HepG2 (cell line): ENCODE results near the gene FAM53B. TPM values are rescaled to one million over a fixed set of nuclear protein-coding genes. Genes with fewer than 3 reads are reported as not detected.

Experiments used
- ATAC-seq: fragments of 200-7000 bp; cut with Tn5 transposase; 3 replicates; pipeline ENCODE4 v1.9.1; 2020; ENCODE audit warnings: mild to moderate bottlenecking, moderate library complexity
- BruUV-seq: library from RNA; stranded (reverse); fragments of 400-500 nt; replicated peaks from 2 replicates; lab custom pipeline; 2021; lab: Mats Ljungman, UMichigan
- CTCF ChIA-PET: fragments of 300-600 bp; formaldehyde crosslinking; extraction: SDS; loops from one replicate; lab custom pipeline; 2021; ENCODE audit warnings: low total read pairs, inconsistent platforms, low intra/inter-chr PET ratio; lab: Yijun Ruan, JAX
- POLR2A ChIA-PET: fragments of 350-600 bp; sonication (Branson Sonifier 250); formaldehyde crosslinking; loops from one replicate; lab custom pipeline; 2020; ENCODE audit warnings: antibody characterized with exemption, inconsistent platforms; lab: Yijun Ruan, JAX
- DNase-seq: peaks from one replicate; pipeline ENCODE4 v3.0.0-alpha.2; 2015; ENCODE audit warnings: low spot score
- FAIRE-seq: peaks from 3 replicates; lab custom pipeline; 2011; peaks lifted over from hg19 to GRCh38; lab: Jason Lieb, UNC
- H2AFZ ChIP-seq: one replicate; pipeline ENCODE4 v1.6.1; 2011; ENCODE audit warnings: low read length, inconsistent platforms
- H3K27ac ChIP-seq: fragments of 300-600 bp; 3 replicates; pipeline ENCODE4 v1.8.0; 2011; ENCODE audit warnings: mixed run types, mild to moderate bottlenecking, mixed read lengths, low read length, inconsistent platforms; ENCODE audit not compliant: insufficient read depth; ENCODE audit errors: extremely low read length
- H3K27me3 ChIP-seq, 2 experiments: fragments of 200-600 bp in 1 of 2; 2 replicates in 1 of 2; 3 replicates in 1 of 2; pipeline versions ENCODE4 v1.6.0 to v1.8.0; 2011; ENCODE audit warnings: low read length in 2 of 2, mild to moderate bottlenecking in 2 of 2, moderate library complexity in 2 of 2, inconsistent platforms in 1 of 2; ENCODE audit not compliant: insufficient read depth in 2 of 2, control insufficient read depth in 1 of 2
- H3K36me3 ChIP-seq, 2 experiments: fragments of 200-600 bp in 1 of 2; replicated peaks in 1 of 2; 2 replicates in 1 of 2; 3 replicates in 1 of 2; pipeline versions ENCODE4 v1.5.1 to v1.8.0; 2011; ENCODE audit warnings: low read length in 2 of 2, inconsistent platforms in 1 of 2; ENCODE audit not compliant: insufficient read depth in 2 of 2, control insufficient read depth in 1 of 2
- H3K4me1 ChIP-seq: 2 replicates; pipeline ENCODE4 v1.5.1; 2012; ENCODE audit warnings: low read length, inconsistent platforms; ENCODE audit not compliant: insufficient read depth
- H3K4me2 ChIP-seq: 2 replicates; pipeline ENCODE4 v1.6.0; 2011; ENCODE audit warnings: low read depth, low read length, inconsistent platforms
- H3K4me3 ChIP-seq, 3 experiments: fragments of 200-600 bp in 1 of 3; sonication (generic), shearing (Covaris generic) in 1 of 3; replicated peaks in 1 of 3; 2 replicates each; pipeline ENCODE4 v1.5.1; 2011 to 2016; ENCODE audit warnings: low read length in 3 of 3, inconsistent platforms in 2 of 3, low read depth in 2 of 3, mild to moderate bottlenecking in 2 of 3, control low read depth in 1 of 3, mixed read lengths in 1 of 3; ENCODE audit not compliant: insufficient read depth in 1 of 3
- H3K79me2 ChIP-seq: one replicate; pipeline ENCODE4 v1.6.1; 2011; ENCODE audit warnings: low read length, inconsistent platforms; ENCODE audit not compliant: insufficient read depth
- H3K9ac ChIP-seq: 2 replicates; pipeline ENCODE4 v1.6.0; 2011; ENCODE audit warnings: mild to moderate bottlenecking, low read depth, low read length, inconsistent platforms; ENCODE audit not compliant: insufficient read depth
- H3K9me3 ChIP-seq: 2 replicates; pipeline ENCODE4 v1.5.1; 2012; ENCODE audit warnings: mild to moderate bottlenecking, low read length
- H4K20me1 ChIP-seq: 2 replicates; pipeline ENCODE4 v1.6.0; 2011; ENCODE audit warnings: inconsistent platforms, mild to moderate bottlenecking, low read length, moderate library complexity; ENCODE audit not compliant: insufficient read depth
- BATF2 ChIP-seq: sonication (generic); formaldehyde crosslinking; IDR thresholded peaks from 2 replicates; pipeline ENCODE4 v1.8.0; 2022; ENCODE audit warnings: mild to moderate bottlenecking, missing genetic modification reagents, moderate library complexity
- CAMTA2 ChIP-seq: sonication (generic); formaldehyde crosslinking; IDR thresholded peaks from 2 replicates; pipeline ENCODE4 v1.4.0; 2020; ENCODE audit warnings: mild to moderate bottlenecking, missing genetic modification reagents, borderline replicate concordance
- CCAR2 ChIP-seq: fragments of 200-400 bp; formaldehyde crosslinking; optimal IDR thresholded peaks from 2 replicates; pipeline ENCODE3; 2018; ENCODE audit warnings: low read depth, mild to moderate bottlenecking, low read length, moderate library complexity
- HOMEZ ChIP-seq: IDR thresholded peaks from 2 replicates; pipeline ENCODE4 v1.6.1; 2016; ENCODE audit warnings: low read depth
- KLF15 ChIP-seq: sonication (generic); formaldehyde crosslinking; IDR thresholded peaks from 2 replicates; pipeline ENCODE4 v1.8.1; 2023; ENCODE audit warnings: borderline replicate concordance, mild to moderate bottlenecking, inconsistent platforms, missing genetic modification reagents, mixed read lengths
- KLF16 ChIP-seq, 2 experiments: sonication (generic) in 1 of 2; formaldehyde crosslinking in 1 of 2; IDR thresholded peaks; 2 replicates each; pipeline versions ENCODE4 v1.6.1 to v1.8.0; 2016 to 2023; ENCODE audit warnings: missing genetic modification reagents in 2 of 2, missing compliant biosample characterization in 1 of 2
- MXD3 ChIP-seq: IDR thresholded peaks from 2 replicates; pipeline ENCODE4 v1.6.1; 2016; ENCODE audit warnings: mild to moderate bottlenecking, missing biosample characterization, missing genetic modification reagents
- PRDM15 ChIP-seq: sonication (generic); formaldehyde crosslinking; IDR thresholded peaks from 2 replicates; pipeline ENCODE4 v1.4.0; 2020; ENCODE audit warnings: missing genetic modification reagents
- SKIL ChIP-seq: sonication (generic); formaldehyde crosslinking; IDR thresholded peaks from 2 replicates; pipeline ENCODE4 v1.8.0; 2022; ENCODE audit warnings: missing genetic modification reagents, mild to moderate bottlenecking, moderate library complexity, borderline replicate concordance
- SNAPC5 ChIP-seq: sonication (generic); formaldehyde crosslinking; IDR thresholded peaks from 2 replicates; pipeline ENCODE4 v1.8.1; 2023; ENCODE audit warnings: mild to moderate bottlenecking, missing genetic modification reagents, borderline replicate concordance
- ZNF564 ChIP-seq: sonication (generic); formaldehyde crosslinking; IDR thresholded peaks from 2 replicates; pipeline ENCODE4 v1.8.1; 2023; ENCODE audit warnings: mild to moderate bottlenecking, missing genetic modification reagents
- ZNF7 ChIP-seq: IDR thresholded peaks from 2 replicates; pipeline ENCODE4 v1.6.1; 2016; ENCODE audit warnings: missing biosample characterization, missing genetic modification reagents
- WGBS: methylation state at CpG from one replicate; pipeline ENCODE4 v1.1.6; 2017; ENCODE audit warnings: low lambda C conversion rate; 5-methylcytosine and 5-hydroxymethylcytosine counted together
- in situ Hi-C: cut with HindIII; loops from 2 replicates; pipeline ENCODE4 v1.10.0; 2017; ENCODE audit warnings: low pct_unique_long_range_greater_than_20kb; ENCODE audit not compliant: extremely low pct_ligation_motif_present
- intact Hi-C: fragments of 100-400 bp; cut with micrococcal nuclease; formaldehyde crosslinking; loops from one replicate; pipeline ENCODE4 v1.10.0; 2022; ENCODE audit not compliant: unreplicated experiment
- polyA plus RNA-seq, 8 experiments: library from polyadenylated mRNA; depleted of rRNA in 3 of 8; stranded (reverse) in 7 of 8; unstranded in 1 of 8; fragments of >200 nt; fragmentation: Illumina TruSeq in 4 of 8; extraction: Trizol in 4 of 8; gene quantifications; 2 replicates each; pipeline versions ENCODE4 v1.2.1 to v1.2.3, GENCODE V29; 2011 to 2016; ENCODE audit warnings: low read depth in 4 of 8, missing spikeins in 1 of 8, mixed read lengths in 1 of 8; ENCODE audit not compliant: insufficient read depth in 1 of 8
- total RNA-seq, 5 experiments: library from RNA; depleted of rRNA; stranded (reverse); fragments of >200 nt; fragmentation: Illumina TruSeq; extraction: Trizol; gene quantifications; 2 replicates each; pipeline ENCODE4 v1.2.3, GENCODE V29; 2016; ENCODE audit warnings: low read depth in 1 of 5

The FAM53B gene
- total and polyA plus RNA-seq, 2 of the 13 experiments (the other 11 are each of a cell fraction or from before 2014, with no cell fraction given): 6.4 to 19.3 TPM

- no peak for TF ChIP-seq PRDM15 (CRISPR knock-in tag)
- TF ChIP-seq CCAR2: no peak
- TF ChIP-seq ZNF564 (CRISPR knock-in tag): no peak
Observed at GRCh38 chr10:124655191-124656112, 88.7 kb downstream of the FAM53B start (continued).

- Histone ChIP-seq H3K79me2 (no peaks in the 10 kb centered on the region), H3K4me3 (no peak overlapping the region), H3K9ac (no peak overlapping the region), H3K4me1 (peaks cover 29% of the 10 kb centered on the region), H2AFZ (no peak overlapping the region), H3K27me3 (no peaks in the 10 kb centered on the region), H3K27ac (no peak overlapping the region), H3K36me3 (peaks cover 0 to 5% of the 10 kb centered on the region in 2 experiments; a peak in 2 of 5 replicates), H3K9me3 (no peaks in the 10 kb centered on the region), H4K20me1 (no peaks in the 10 kb centered on the region), H3K4me2 (no peak overlapping the region)
- WGBS: 84% methylated on average over 5 of the region's 7 CpGs
- in situ Hi-C loops (no loop called here), intact Hi-C loops (no loop called here)
- DNase-seq (no peak), FAIRE-seq (no peak), ATAC-seq (no peak)
- POLR2A ChIA-PET: no interaction called here
- CTCF ChIA-PET: no interaction called here
- BruUV-seq: no TSS peak
- no peak for TF ChIP-seq SNAPC5 (CRISPR knock-in tag)
- TF ChIP-seq HOMEZ (CRISPR knock-in tag): no peak
- TF ChIP-seq KLF15 (CRISPR knock-in tag): no peak
- no peak for TF ChIP-seq SKIL (CRISPR knock-in tag)
- TF ChIP-seq MXD3 (CRISPR knock-in tag): no peak
- no peak for TF ChIP-seq KLF16 (CRISPR knock-in tag; IDR thresholded peaks at IDR 0.05)
- no peak for TF ChIP-seq CAMTA2 (CRISPR knock-in tag)
- TF ChIP-seq BATF2: no peak
- TF ChIP-seq ZNF7: no peak
Observed at GRCh38 chr10:124654686-124655085, 89.5 kb downstream of the FAM53B start.
